ENCODE measurements around the gene IER3.
A peak's percentile ranks its signal among the peaks of the same experiment; 100 is the strongest.

Gene IER3

DNA sequence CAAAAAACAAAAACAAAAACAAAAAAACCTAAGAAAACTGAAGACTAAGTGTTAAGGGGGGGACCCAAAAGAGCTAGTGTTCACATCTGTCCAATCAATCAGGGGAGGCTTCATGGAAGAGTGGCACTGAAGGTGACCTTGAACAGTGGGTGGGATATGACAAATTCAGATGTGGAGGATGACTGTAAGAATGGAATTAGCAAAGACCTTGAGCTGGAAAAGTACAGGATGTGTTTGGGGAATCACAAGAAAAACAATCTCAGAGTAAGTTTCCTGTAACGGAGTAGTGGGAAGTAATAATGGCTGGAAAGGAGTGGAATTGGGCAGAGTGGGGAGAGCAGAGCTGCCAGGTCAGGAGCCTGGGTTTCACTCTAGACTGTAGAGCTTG, 2.9 kb upstream of the IER3 start:
- Histone ChIP-seq H3K27me3 (ENCODE audit: control insufficient read depth in 1 of 2, insufficient read depth in 1 of 2, low read length in 2 of 2) (no peaks in the 10 kb centered on the region), H3K23ac (ENCODE audit: low read length in 2 of 2) (no peak overlapping the region), H2BK15ac (ENCODE audit: low read depth, poor library complexity, severe bottlenecking) (no peak overlapping the region), H3K9me3 (ENCODE audit: control insufficient read depth, low read length) (no peaks in the 10 kb centered on the region), H2AK5ac (ENCODE audit: low read length, severe bottlenecking) (peak overlapping the region; percentile 100), H3K18ac (ENCODE audit: low read depth in 1 of 2, low read length in 2 of 2) (peak overlapping the region; percentile 29 to 72), H3K4me1 (ENCODE audit: control insufficient read depth, insufficient read depth, low read depth, low read length) (peaks cover 25% of the 10 kb centered on the region), H3K27ac (ENCODE audit: low read length, poor library complexity, severe bottlenecking) (peak overlapping the region; percentile 89), H3K36me3 (ENCODE audit: control insufficient read depth in 1 of 2, insufficient read depth in 2 of 2, low read depth in 1 of 2, low read length in 2 of 2) (peaks cover 6 to 11% of the 10 kb centered on the region in 2 experiments), H2BK120ac (ENCODE audit: low read depth, low read length) (peak overlapping the region; percentile 54), H2AFZ (ENCODE audit: low read depth, low read length) (no peak overlapping the region), H3K4me2 (ENCODE audit: low read length, poor library complexity, severe bottlenecking) (no peak overlapping the region), H2BK12ac (ENCODE audit: low read length in 2 of 2) (peak overlapping the region in 1 of 2 experiments; percentile 75), H4K8ac (ENCODE audit: low read length) (peak overlapping the region; percentile 57), H3K14ac (ENCODE audit: low read length in 2 of 2) (no peak overlapping the region), H2BK5ac (ENCODE audit: low read depth, low read length, poor library complexity, severe bottlenecking) (peak overlapping the region; percentile 34), H3K9ac (ENCODE audit: low read length) (no peak overlapping the region), H4K91ac (ENCODE audit: low read length) (no peak overlapping the region), H3K79me1 (replicated peaks; ENCODE audit: low read length, poor library complexity, severe bottlenecking) (no peaks in the 10 kb centered on the region), H3K4ac (ENCODE audit: low read depth in 1 of 2, low read length in 2 of 2) (peak overlapping the region in 1 of 2 experiments; percentile 44), H3K4me3 (ENCODE audit: insufficient read depth in 1 of 2, low read depth in 1 of 2, low read length in 2 of 2) (no peak overlapping the region)
- DNase-seq, result peak; percentile 47
- 51% methylated on average over 1 of the region's 1 CpG for WGBS

DNA sequence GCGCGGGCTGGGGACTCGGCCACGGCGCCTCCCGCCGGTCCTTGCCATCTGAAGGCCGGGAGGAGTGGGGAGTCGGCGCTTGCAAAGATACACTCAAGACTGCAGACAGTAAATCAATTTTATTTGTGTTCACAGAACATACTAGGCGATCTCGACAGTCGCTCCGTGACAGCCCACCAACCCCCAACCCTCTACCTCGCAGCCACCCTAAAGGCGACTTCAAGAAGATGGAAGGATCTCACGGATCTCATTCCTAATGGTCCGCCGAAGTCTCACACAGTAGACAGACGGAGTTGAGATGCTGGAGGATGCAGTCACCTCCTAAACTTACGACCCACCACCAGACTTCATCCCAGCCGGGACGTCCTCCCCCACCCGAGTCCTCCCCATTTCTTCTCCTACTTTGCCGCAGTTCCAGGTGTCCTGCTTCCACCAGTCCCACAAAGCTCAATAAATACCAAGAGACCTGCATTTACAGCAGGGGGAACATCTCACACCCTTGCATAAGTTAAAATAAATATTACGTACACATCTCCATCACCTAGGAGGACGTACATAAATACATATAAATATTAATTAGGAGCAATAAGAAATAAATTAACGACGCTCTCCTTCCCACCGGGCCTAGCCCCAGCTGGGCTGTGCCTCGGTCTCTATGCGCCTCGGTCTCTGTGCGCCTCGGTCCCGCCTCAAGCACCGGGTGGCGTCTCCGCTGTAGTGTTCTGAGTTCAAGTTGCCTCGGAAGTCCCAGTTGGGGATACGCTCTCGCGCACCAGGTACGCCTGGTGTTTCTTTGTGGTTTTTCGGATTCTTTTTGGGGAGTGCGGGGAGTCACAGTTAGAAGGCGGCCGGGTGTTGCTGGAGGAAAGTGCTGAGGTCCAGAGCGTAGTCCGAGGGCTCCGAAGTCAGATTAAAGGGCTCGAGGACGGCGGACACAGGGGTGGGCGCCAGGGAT, 971 bp downstream of the IER3 start:
- WGBS, result under 1% methylated on average over 50 of the region's 55 CpGs

DNA sequence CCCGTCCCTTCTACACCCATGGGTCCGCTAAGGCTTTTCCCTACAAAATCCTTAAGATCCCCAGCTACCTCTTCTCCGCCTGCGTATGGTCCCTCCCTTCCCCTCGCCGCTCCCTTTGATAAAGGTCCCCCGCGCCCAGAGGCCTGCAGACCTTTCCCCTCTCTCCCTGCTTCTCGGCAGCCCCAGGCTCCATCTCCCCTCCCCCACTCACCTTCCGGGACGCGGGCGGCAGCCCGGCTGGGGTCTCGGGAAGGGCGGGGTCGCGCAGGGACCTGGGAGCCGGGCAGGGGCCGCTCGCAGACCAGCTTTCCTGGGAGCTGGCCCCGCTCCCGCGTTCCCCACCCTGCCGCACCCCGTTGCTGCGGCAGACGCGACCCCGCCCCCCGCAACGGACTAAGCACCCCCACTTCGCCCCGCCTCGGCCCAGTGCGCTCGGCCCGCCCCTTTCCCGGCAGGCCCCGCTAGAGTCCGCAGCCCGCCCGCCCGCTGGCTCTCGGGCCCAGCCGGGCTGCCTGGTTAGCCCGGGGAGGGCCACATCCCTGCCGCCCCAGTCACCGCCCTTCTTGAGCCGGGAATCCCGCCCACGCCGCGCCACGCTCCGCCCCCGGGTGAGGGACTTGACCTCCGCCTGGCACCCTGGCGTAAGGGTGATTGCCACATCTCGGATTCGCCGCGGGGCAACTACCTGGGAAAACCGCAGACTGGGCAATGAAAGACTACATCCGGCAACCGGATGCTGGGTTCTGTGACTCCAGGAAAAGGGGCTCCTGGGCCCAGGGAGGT, 1.8 kb downstream of the IER3 start, which contains the start of gene FLOT1:
Gene FLOT1 (minus strand): TSS at position 372 of the 783 bp plus-strand sequence. CDS start 498 bp downstream, outside the sequence.
- Histone ChIP-seq H2BK120ac (ENCODE audit: low read depth, low read length) (peak within 1 kb of the TSS; percentile 90), H2BK15ac (ENCODE audit: low read depth, poor library complexity, severe bottlenecking) (peak within 1 kb of the TSS; percentile 86), H4K8ac (ENCODE audit: low read length) (peak within 1 kb of the TSS; percentile 69), H3K4me3 (ENCODE audit: insufficient read depth in 1 of 2, low read depth in 1 of 2, low read length in 2 of 2) (peak within 1 kb of the TSS; percentile 76 to 88), H3K4me2 (ENCODE audit: low read length, poor library complexity, severe bottlenecking) (peak within 1 kb of the TSS; percentile 60), H3K27ac (ENCODE audit: low read length, poor library complexity, severe bottlenecking) (peak within 1 kb of the TSS; percentile 99), H3K9ac (ENCODE audit: low read length) (peak within 1 kb of the TSS; percentile 97), H3K18ac (ENCODE audit: low read depth in 1 of 2, low read length in 2 of 2) (peak within 1 kb of the TSS; percentile 85 to 94), H2AK5ac (ENCODE audit: low read length, severe bottlenecking) (peak within 1 kb of the TSS; percentile 84), H3K14ac (ENCODE audit: low read length in 2 of 2) (peak within 1 kb of the TSS in 1 of 2 experiments; percentile 92), H3K36me3 (ENCODE audit: control insufficient read depth in 1 of 2, insufficient read depth in 2 of 2, low read depth in 1 of 2, low read length in 2 of 2) (peaks cover 20 to 46% of the 10 kb centered on the region in 2 experiments), H2BK5ac (ENCODE audit: low read depth, low read length, poor library complexity, severe bottlenecking) (peak within 1 kb of the TSS; percentile 47), H2BK12ac (ENCODE audit: low read length in 2 of 2) (peak within 1 kb of the TSS in 1 of 2 experiments; percentile 92), H4K91ac (ENCODE audit: low read length) (peak within 1 kb of the TSS; percentile 92), H3K4ac (ENCODE audit: low read depth in 1 of 2, low read length in 2 of 2) (peak within 1 kb of the TSS; percentile 61 to 97), H3K79me1 (replicated peaks; ENCODE audit: low read length, poor library complexity, severe bottlenecking) (peaks cover 9% of the 10 kb centered on the region), H3K4me1 (ENCODE audit: control insufficient read depth, insufficient read depth, low read depth, low read length) (peaks cover 24% of the 10 kb centered on the region), H3K9me3 (ENCODE audit: control insufficient read depth, low read length) (no peaks in the 10 kb centered on the region), H3K23ac (ENCODE audit: low read length in 2 of 2) (peak within 1 kb of the TSS in 1 of 2 experiments; percentile 77), H3K27me3 (ENCODE audit: control insufficient read depth in 1 of 2, insufficient read depth in 1 of 2, low read length in 2 of 2) (no peaks in the 10 kb centered on the region), H2AFZ (ENCODE audit: low read depth, low read length) (no peak within 1 kb of the TSS)
- peak; percentile 96 for DNase-seq
- under 1% methylated on average over 61 of the region's 66 CpGs for WGBS

More for the DNA sequence above, 971 bp downstream of the IER3 start:
- Histone ChIP-seq H3K27ac (ENCODE audit: low read length, poor library complexity, severe bottlenecking) (peak overlapping the region; percentile 99), H3K4me2 (ENCODE audit: low read length, poor library complexity, severe bottlenecking) (peak overlapping the region; percentile 60), H3K36me3 (ENCODE audit: control insufficient read depth in 1 of 2, insufficient read depth in 2 of 2, low read depth in 1 of 2, low read length in 2 of 2) (peaks cover 20 to 37% of the 10 kb centered on the region in 2 experiments), H3K4me1 (ENCODE audit: control insufficient read depth, insufficient read depth, low read depth, low read length) (peaks cover 24% of the 10 kb centered on the region), H3K4me3 (ENCODE audit: insufficient read depth in 1 of 2, low read depth in 1 of 2, low read length in 2 of 2) (peak overlapping the region; percentile 76 to 88), H2BK12ac (ENCODE audit: low read length in 2 of 2) (peak overlapping the region in 1 of 2 experiments; percentile 64), H3K18ac (ENCODE audit: low read depth in 1 of 2, low read length in 2 of 2) (peak overlapping the region; percentile 85 to 94), H3K9ac (ENCODE audit: low read length) (peak overlapping the region; percentile 97), H2BK120ac (ENCODE audit: low read depth, low read length) (peak overlapping the region; percentile 90), H2BK5ac (ENCODE audit: low read depth, low read length, poor library complexity, severe bottlenecking) (peak overlapping the region; percentile 47), H3K23ac (ENCODE audit: low read length in 2 of 2) (peak overlapping the region in 1 of 2 experiments; percentile 77), H4K8ac (ENCODE audit: low read length) (peak overlapping the region; percentile 87), H3K27me3 (ENCODE audit: control insufficient read depth in 1 of 2, insufficient read depth in 1 of 2, low read length in 2 of 2) (no peaks in the 10 kb centered on the region), H3K9me3 (ENCODE audit: control insufficient read depth, low read length) (no peaks in the 10 kb centered on the region), H2AFZ (ENCODE audit: low read depth, low read length) (no peak overlapping the region), H2AK5ac (ENCODE audit: low read length, severe bottlenecking) (peak overlapping the region; percentile 84), H3K4ac (ENCODE audit: low read depth in 1 of 2, low read length in 2 of 2) (peak overlapping the region; percentile 76 to 92), H2BK15ac (ENCODE audit: low read depth, poor library complexity, severe bottlenecking) (peak overlapping the region; percentile 86), H3K14ac (ENCODE audit: low read length in 2 of 2) (peak overlapping the region in 1 of 2 experiments; percentile 92), H4K91ac (ENCODE audit: low read length) (peak overlapping the region; percentile 92), H3K79me1 (replicated peaks; ENCODE audit: low read length, poor library complexity, severe bottlenecking) (peaks cover 8% of the 10 kb centered on the region)
- DNase-seq, result no peak

Data from mesenchymal stem cell (in vitro differentiated cells and primary cell).